HCT116 (cell line): ENCODE results near the gene SLC7A10. TPM values are rescaled to one million over a fixed set of nuclear protein-coding genes. Genes with fewer than 3 reads are reported as not detected.

Experiments
- ATAC-seq: fragments of 200-7000 bp; cut with Tn5 transposase; 2 replicates; pipeline ENCODE4 v1.9.1; 2020; ENCODE audit warnings: mild to moderate bottlenecking, moderate library complexity
- BruUV-seq: library from RNA; stranded (reverse); fragments of 400-500 nt; replicated peaks from 2 replicates; lab custom pipeline; 2021; lab: Mats Ljungman, UMichigan
- CTCF ChIA-PET: fragments of 300-600 bp; sonication (Branson Sonifier 250); formaldehyde crosslinking; loops from one replicate; lab custom pipeline; 2021; ENCODE audit warnings: antibody characterized with exemption; lab: Charles Lee
- POLR2A ChIA-PET: fragments of 300-600, 350-600 bp; sonication (Branson Sonifier 250); formaldehyde crosslinking; loops from one replicate; lab custom pipeline; 2021; ENCODE audit warnings: antibody characterized with exemption; lab: Charles Lee
- RAD21 ChIA-PET, 2 experiments: fragments of 300-600 bp; sonication (Branson Sonifier 250); formaldehyde crosslinking; loops; one replicate each; lab custom pipeline; 2023; ENCODE audit warnings: low total read pairs in 2 of 2; ENCODE audit not compliant: uncharacterized antibody in 2 of 2, unreplicated experiment in 2 of 2, low non-redundant PET in 1 of 2; lab: Charles Lee
- DNase-seq: peaks from one replicate; pipeline ENCODE4 v3.0.0-alpha.2; 2010; ENCODE audit warnings: low read depth, low spot score
- H2AFZ ChIP-seq: fragments of 200-600 bp; shearing (Covaris generic), sonication (generic); 2 replicates; pipeline ENCODE4 v1.6.1; 2017; ENCODE audit warnings: low read depth, mixed run types, mixed read lengths, antibody characterized with exemption, low read length; ENCODE audit not compliant: poor library complexity, severe bottlenecking
- H3K27ac ChIP-seq: 2 replicates; pipeline ENCODE4 v1.5.1; 2012; ENCODE audit warnings: low read depth, low read length
- H3K27me3 ChIP-seq: fragments of 200-600 bp; sonication (generic); 2 replicates; pipeline ENCODE4 v1.6.1; 2016; ENCODE audit warnings: mixed run types, low read length, mixed read lengths; ENCODE audit not compliant: insufficient read depth
- H3K36me3 ChIP-seq, 2 experiments: fragments of 200-500 bp in 1 of 2; fragments of 200-600 bp in 1 of 2; sonication (Bioruptor generic) in 1 of 2; sonication (generic) in 1 of 2; 2 replicates each; pipeline versions ENCODE4 v1.5.1 to v1.6.1; 2014 to 2016; ENCODE audit warnings: low read length in 2 of 2, inconsistent platforms in 1 of 2, mixed read lengths in 1 of 2, mixed run types in 1 of 2; ENCODE audit not compliant: insufficient read depth in 2 of 2, control insufficient read depth in 1 of 2
- H3K4me1 ChIP-seq, 2 experiments: fragments of 200-600 bp in 1 of 2; sonication (generic) in 1 of 2; 2 replicates each; pipeline versions ENCODE4 v1.5.1 to v1.6.1; 2012 to 2017; ENCODE audit warnings: low read length in 2 of 2, inconsistent platforms in 1 of 2, mild to moderate bottlenecking in 1 of 2, mixed read lengths in 1 of 2, mixed run types in 1 of 2, moderate library complexity in 1 of 2; ENCODE audit not compliant: insufficient read depth in 2 of 2, control insufficient read depth in 1 of 2
- H3K4me2 ChIP-seq: fragments of 200-600 bp; sonication (generic); 2 replicates; pipeline ENCODE4 v1.6.1; 2017; ENCODE audit warnings: mixed run types, low read length, mixed read lengths
- H3K4me3 ChIP-seq, 2 experiments: fragments of 200-600 bp in 1 of 2; sonication (generic) in 1 of 2; replicated peaks in 1 of 2; 2 replicates each; pipeline ENCODE4 v1.5.1; 2011 to 2016; ENCODE audit warnings: low read length in 2 of 2, control low read depth in 1 of 2, low read depth in 1 of 2, mild to moderate bottlenecking in 1 of 2, mixed read lengths in 1 of 2, mixed run types in 1 of 2
- H3K79me2 ChIP-seq: fragments of 200-600 bp; sonication (generic); 2 replicates; pipeline ENCODE4 v1.6.1; 2017; ENCODE audit warnings: mild to moderate bottlenecking, mixed run types, low read length, moderate library complexity, mixed read lengths; ENCODE audit not compliant: insufficient read depth
- H3K9ac ChIP-seq: fragments of 200-600 bp; sonication (generic); 2 replicates; pipeline ENCODE4 v1.6.1; 2016; ENCODE audit warnings: low read length, mixed read lengths
- H3K9me2 ChIP-seq: fragments of 200-600 bp; sonication (generic), shearing (Covaris generic); 2 replicates; pipeline ENCODE4 v1.6.1; 2017; ENCODE audit warnings: mixed run types, mild to moderate bottlenecking, moderate library complexity; ENCODE audit not compliant: insufficient read depth
- H3K9me3 ChIP-seq, 2 experiments: fragments of 200-500 bp in 1 of 2; fragments of 200-600 bp in 1 of 2; sonication (Bioruptor generic) in 1 of 2; sonication (generic) in 1 of 2; 2 replicates each; pipeline ENCODE4 v1.6.1; 2014 to 2017; ENCODE audit warnings: low read length in 2 of 2, mixed read lengths in 2 of 2, inconsistent platforms in 1 of 2, low read depth in 1 of 2, mild to moderate bottlenecking in 1 of 2, mixed run types in 1 of 2, moderate library complexity in 1 of 2; ENCODE audit not compliant: control insufficient read depth in 1 of 2, insufficient read depth in 1 of 2
- H4K20me1 ChIP-seq: fragments of 200-600 bp; sonication (generic), shearing (Covaris generic); 2 replicates; pipeline ENCODE4 v1.6.1; 2017; ENCODE audit warnings: mixed run types, mild to moderate bottlenecking, moderate library complexity; ENCODE audit not compliant: insufficient read depth
- CBX3 ChIP-seq: IDR thresholded peaks from 2 replicates; pipeline ENCODE4 v1.6.1; 2012; ENCODE audit warnings: low read depth
- CEBPB ChIP-seq: IDR thresholded peaks from 2 replicates; pipeline ENCODE4 v1.6.1; 2012; ENCODE audit warnings: low read depth
- EGR1 ChIP-seq: IDR thresholded peaks from 2 replicates; pipeline ENCODE4 v1.6.1; 2012; ENCODE audit warnings: low read depth
- ELF1 ChIP-seq: IDR thresholded peaks from 2 replicates; pipeline ENCODE4 v1.6.1; 2012; ENCODE audit warnings: low read depth, borderline replicate concordance
- EZH2 ChIP-seq: fragments of 200-600 bp; sonication (generic); IDR thresholded peaks from 2 replicates; pipeline ENCODE4 v1.6.1; 2017; ENCODE audit warnings: antibody characterized with exemption, mixed run types
- EZH2phosphoT487 ChIP-seq: fragments of 200-600 bp; IDR thresholded peaks from 2 replicates; pipeline ENCODE4 v1.6.1; 2018; ENCODE audit warnings: antibody characterized with exemption, borderline replicate concordance
- FOSL1 ChIP-seq: IDR thresholded peaks from 2 replicates; pipeline ENCODE4 v1.6.1; 2012; ENCODE audit warnings: low read depth
- JUND ChIP-seq: IDR thresholded peaks from 2 replicates; pipeline ENCODE4 v1.6.1; 2012
- POLR2A ChIP-seq: IDR thresholded peaks from 2 replicates; pipeline ENCODE4 v1.7.0; 2011; ENCODE audit warnings: borderline replicate concordance; ENCODE audit not compliant: insufficient read depth, insufficient read length; ENCODE audit errors: extremely low read depth
- POLR2AphosphoS5 ChIP-seq: IDR thresholded peaks from 2 replicates; pipeline ENCODE4 v1.6.1; 2011; ENCODE audit warnings: mild to moderate bottlenecking, low read depth, low read length, moderate library complexity
- RAD21 ChIP-seq: IDR thresholded peaks from 2 replicates; pipeline ENCODE4 v1.6.1; 2012; ENCODE audit warnings: low read depth, mild to moderate bottlenecking
- SIN3A ChIP-seq: IDR thresholded peaks from 2 replicates; pipeline ENCODE4 v1.6.1; 2012; ENCODE audit warnings: low read depth
- SP1 ChIP-seq: IDR thresholded peaks from 2 replicates; pipeline ENCODE4 v1.6.1; 2012; ENCODE audit warnings: low read depth
- SRF ChIP-seq: IDR thresholded peaks from 2 replicates; pipeline ENCODE4 v1.6.1; 2012; ENCODE audit warnings: low read depth
- YY1 ChIP-seq: IDR thresholded peaks from 2 replicates; pipeline ENCODE4 v1.6.1; 2011; ENCODE audit warnings: low read length, low read depth, moderate library complexity, mild to moderate bottlenecking; ENCODE audit not compliant: insufficient replicate concordance; ENCODE audit errors: extremely low read depth
- ZFX ChIP-seq: fragments of 450-650 bp; IDR thresholded peaks from 2 replicates; pipeline ENCODE4 v1.6.1; 2017
- intact Hi-C: fragments of 100-400 bp; cut with micrococcal nuclease; formaldehyde crosslinking; loops from 2 replicates; pipeline ENCODE4 v1.10.0; 2022
- total RNA-seq: library from RNA; stranded (reverse); gene quantifications from one replicate; pipeline ENCODE4 v1.2.1, GENCODE V29; 2021; ENCODE audit not compliant: unreplicated experiment
- TF ChIP-seq, protein P1 (sequence below): IDR thresholded peaks from 2 replicates; pipeline ENCODE4 v1.6.1; 2012
- TF ChIP-seq, protein P2 (sequence below): IDR thresholded peaks from 2 replicates; pipeline ENCODE4 v1.6.1; 2012
- TF ChIP-seq, protein P3 (sequence below), 3 experiments: fragments of 200-600 bp in 1 of 3; sonication (generic) in 1 of 3; IDR thresholded peaks in 2 of 3; conservative IDR thresholded peaks in 1 of 3; 2 replicates each; pipeline ENCODE4 v1.5.1; 2012 to 2017; ENCODE audit warnings: low read depth in 2 of 3, low read length in 2 of 3, antibody characterized with exemption in 1 of 3, borderline replicate concordance in 1 of 3, control low read depth in 1 of 3, mild to moderate bottlenecking in 1 of 3, mixed read lengths in 1 of 3, mixed run types in 1 of 3, moderate library complexity in 1 of 3; ENCODE audit not compliant: insufficient read depth in 1 of 3
- TF ChIP-seq, protein P4 (sequence below): IDR thresholded peaks from 2 replicates; pipeline ENCODE4 v1.6.1; 2012; ENCODE audit warnings: low read depth

Gene SLC7A10
- total RNA-seq, 1 experiment from 2014 or later, result 0.25 TPM

DNA sequence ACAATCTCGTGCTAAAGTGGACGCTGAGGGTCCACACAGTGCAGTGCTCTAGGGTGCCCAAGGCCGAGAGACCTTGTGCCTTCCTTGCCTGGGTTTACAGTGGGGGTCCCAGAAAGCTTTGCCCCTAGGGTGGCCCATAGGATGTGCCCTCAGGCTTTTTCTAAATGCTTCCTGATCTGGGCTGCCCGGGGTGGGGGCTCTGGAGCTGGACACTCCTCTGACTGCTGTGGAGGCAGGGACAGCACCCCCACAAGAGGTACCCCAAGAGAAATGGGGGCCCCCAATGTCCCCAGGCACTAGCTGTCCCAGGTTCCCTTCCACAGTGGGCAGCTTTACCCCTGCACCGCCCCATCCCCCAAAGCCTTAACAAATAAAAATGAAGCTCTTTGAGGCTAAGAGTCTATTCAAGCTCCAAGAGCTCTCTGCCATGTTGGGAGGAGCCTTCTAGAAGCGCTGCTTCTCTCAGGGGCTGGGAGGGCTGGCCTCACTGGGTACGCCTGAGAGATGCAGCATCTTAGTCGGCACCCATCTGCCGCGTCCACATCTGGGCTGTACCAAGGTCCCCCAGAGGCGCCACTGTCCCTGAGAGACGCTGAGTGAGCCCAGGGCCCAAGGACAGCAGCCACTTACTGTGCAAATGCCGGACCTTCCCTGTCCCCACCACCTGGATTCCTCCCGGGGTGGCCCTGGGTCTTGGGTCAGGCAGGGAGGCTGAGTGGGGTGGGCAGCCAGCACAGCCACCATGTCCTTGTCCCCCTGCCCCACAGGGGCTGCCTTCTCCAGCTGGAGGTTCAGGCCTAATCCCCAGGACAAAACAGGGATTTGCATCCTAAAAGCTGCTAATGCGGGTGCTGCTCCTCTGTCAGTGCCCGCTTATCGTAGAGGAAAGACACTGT lies 49.3 kb upstream of the SLC7A10 start:
- Histone ChIP-seq H2AFZ (no peak overlapping the region), H3K36me3 (no peaks in the 10 kb centered on the region), H3K4me2 (peak overlapping the region; percentile 34; the same call in 1 of the 2 replicates), H3K9me3 (no peaks in the 10 kb centered on the region), H3K9me2 (no peaks in the 10 kb centered on the region), H4K20me1 (no peaks in the 10 kb centered on the region), H3K4me1 (peaks cover 12% of the 10 kb centered on the region in 2 experiments; a peak in 3 of 4 replicates), H3K9ac (no peak overlapping the region), H3K27me3 (no peaks in the 10 kb centered on the region), H3K27ac (no peak overlapping the region), H3K79me2 (no peaks in the 10 kb centered on the region)
- ChIA-PET CTCF (no interaction called here), POLR2A (no interaction called here)
- BruUV-seq, result no TSS peak
- ATAC-seq, result no peak
- DNase-seq, result no peak
- intact Hi-C loops, result no loop called here
- no peak for TF ChIP-seq YY1
- no peak for TF ChIP-seq CBX3
- TF ChIP-seq, protein P1, sequence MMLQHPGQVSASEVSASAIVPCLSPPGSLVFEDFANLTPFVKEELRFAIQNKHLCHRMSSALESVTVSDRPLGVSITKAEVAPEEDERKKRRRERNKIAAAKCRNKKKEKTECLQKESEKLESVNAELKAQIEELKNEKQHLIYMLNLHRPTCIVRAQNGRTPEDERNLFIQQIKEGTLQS, result no peak
- no peak for TF ChIP-seq POLR2AphosphoS5
- TF ChIP-seq ZFX, result no peak
- no peak for TF ChIP-seq POLR2A
- TF ChIP-seq EZH2, result no peak
- no peak for TF ChIP-seq CEBPB
- TF ChIP-seq, protein P2, sequence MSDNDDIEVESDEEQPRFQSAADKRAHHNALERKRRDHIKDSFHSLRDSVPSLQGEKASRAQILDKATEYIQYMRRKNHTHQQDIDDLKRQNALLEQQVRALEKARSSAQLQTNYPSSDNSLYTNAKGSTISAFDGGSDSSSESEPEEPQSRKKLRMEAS, result no peak
- TF ChIP-seq SIN3A, result no peak
- no peak for TF ChIP-seq FOSL1
- TF ChIP-seq RAD21, result no peak
- no peak for TF ChIP-seq EZH2phosphoT487
- no peak for TF ChIP-seq SP1
- TF ChIP-seq, protein P3, sequence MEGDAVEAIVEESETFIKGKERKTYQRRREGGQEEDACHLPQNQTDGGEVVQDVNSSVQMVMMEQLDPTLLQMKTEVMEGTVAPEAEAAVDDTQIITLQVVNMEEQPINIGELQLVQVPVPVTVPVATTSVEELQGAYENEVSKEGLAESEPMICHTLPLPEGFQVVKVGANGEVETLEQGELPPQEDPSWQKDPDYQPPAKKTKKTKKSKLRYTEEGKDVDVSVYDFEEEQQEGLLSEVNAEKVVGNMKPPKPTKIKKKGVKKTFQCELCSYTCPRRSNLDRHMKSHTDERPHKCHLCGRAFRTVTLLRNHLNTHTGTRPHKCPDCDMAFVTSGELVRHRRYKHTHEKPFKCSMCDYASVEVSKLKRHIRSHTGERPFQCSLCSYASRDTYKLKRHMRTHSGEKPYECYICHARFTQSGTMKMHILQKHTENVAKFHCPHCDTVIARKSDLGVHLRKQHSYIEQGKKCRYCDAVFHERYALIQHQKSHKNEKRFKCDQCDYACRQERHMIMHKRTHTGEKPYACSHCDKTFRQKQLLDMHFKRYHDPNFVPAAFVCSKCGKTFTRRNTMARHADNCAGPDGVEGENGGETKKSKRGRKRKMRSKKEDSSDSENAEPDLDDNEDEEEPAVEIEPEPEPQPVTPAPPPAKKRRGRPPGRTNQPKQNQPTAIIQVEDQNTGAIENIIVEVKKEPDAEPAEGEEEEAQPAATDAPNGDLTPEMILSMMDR (IDR thresholded peaks at IDR 0.05 in 2 of 3, conservative IDR thresholded peaks at IDR 0.05 in 1 of 3; ENCODE audit: borderline replicate concordance in 1 of 3, insufficient read depth in 1 of 3, low read depth in 2 of 3, low read length in 2 of 3), result no peak
- no peak for TF ChIP-seq SRF
- no peak for TF ChIP-seq EGR1
- TF ChIP-seq ELF1, result no peak
- TF ChIP-seq JUND, result no peak
- TF ChIP-seq, protein P4, sequence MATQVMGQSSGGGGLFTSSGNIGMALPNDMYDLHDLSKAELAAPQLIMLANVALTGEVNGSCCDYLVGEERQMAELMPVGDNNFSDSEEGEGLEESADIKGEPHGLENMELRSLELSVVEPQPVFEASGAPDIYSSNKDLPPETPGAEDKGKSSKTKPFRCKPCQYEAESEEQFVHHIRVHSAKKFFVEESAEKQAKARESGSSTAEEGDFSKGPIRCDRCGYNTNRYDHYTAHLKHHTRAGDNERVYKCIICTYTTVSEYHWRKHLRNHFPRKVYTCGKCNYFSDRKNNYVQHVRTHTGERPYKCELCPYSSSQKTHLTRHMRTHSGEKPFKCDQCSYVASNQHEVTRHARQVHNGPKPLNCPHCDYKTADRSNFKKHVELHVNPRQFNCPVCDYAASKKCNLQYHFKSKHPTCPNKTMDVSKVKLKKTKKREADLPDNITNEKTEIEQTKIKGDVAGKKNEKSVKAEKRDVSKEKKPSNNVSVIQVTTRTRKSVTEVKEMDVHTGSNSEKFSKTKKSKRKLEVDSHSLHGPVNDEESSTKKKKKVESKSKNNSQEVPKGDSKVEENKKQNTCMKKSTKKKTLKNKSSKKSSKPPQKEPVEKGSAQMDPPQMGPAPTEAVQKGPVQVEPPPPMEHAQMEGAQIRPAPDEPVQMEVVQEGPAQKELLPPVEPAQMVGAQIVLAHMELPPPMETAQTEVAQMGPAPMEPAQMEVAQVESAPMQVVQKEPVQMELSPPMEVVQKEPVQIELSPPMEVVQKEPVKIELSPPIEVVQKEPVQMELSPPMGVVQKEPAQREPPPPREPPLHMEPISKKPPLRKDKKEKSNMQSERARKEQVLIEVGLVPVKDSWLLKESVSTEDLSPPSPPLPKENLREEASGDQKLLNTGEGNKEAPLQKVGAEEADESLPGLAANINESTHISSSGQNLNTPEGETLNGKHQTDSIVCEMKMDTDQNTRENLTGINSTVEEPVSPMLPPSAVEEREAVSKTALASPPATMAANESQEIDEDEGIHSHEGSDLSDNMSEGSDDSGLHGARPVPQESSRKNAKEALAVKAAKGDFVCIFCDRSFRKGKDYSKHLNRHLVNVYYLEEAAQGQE, result no peak
- TF ChIP-seq, all 23 proteins: peak for 0
- RAD21 ChIA-PET, result no interaction called here
- H3K4me3 ChIP-seq, result no peak overlapping the region
